Measurements from ENCODE around the gene LY6G6F. TPM values are rescaled to one million over a fixed set of nuclear protein-coding genes. Genes with fewer than 3 reads are reported as not detected.

Gene LY6G6F
- total and polyA plus RNA-seq, 2 donors (not counting 3 experiments of a cell fraction or from before 2014, with no cell fraction given): not detected

DNA sequence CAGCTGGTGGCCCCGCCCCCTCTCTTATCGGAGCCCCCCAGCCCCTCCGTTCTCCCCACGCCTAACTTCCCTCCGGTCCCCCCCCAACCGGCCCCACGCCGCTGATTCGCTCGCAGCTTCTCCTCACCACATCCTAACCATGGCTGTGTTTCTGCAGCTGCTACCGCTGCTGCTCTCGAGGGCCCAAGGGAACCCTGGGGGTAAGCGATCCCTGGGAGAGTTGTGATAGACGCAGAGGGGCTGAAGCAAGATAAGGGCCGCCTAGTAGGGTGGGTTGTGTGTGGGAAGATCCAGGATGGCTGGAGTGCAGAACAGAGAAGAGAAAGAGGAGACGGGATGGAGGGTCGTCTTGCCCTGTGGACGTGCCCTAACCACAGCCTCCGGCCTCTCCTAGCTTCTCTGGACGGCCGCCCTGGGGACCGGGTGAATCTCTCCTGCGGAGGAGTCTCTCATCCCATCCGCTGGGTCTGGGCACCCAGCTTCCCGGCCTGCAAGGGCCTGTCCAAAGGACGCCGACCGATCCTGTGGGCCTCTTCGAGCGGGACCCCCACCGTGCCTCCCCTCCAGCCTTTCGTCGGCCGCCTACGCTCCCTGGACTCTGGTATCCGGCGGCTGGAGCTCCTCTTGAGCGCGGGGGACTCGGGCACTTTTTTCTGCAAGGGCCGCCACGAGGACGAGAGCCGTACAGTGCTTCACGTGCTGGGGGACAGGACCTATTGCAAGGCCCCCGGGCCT, 16.7 kb downstream of the LY6G6F start, which contains the start of gene MPIG6B:
Gene MPIG6B, plus strand, starts transcription at position 129 of the 735 bp plus-strand sequence. Its CDS starts 11 bp downstream, at position 140.
- no peak for TF ChIP-seq POLR2A (IDR thresholded peaks at IDR 0.05; ENCODE audit: low read depth, low read length)
- TF ChIP-seq, protein P1, sequence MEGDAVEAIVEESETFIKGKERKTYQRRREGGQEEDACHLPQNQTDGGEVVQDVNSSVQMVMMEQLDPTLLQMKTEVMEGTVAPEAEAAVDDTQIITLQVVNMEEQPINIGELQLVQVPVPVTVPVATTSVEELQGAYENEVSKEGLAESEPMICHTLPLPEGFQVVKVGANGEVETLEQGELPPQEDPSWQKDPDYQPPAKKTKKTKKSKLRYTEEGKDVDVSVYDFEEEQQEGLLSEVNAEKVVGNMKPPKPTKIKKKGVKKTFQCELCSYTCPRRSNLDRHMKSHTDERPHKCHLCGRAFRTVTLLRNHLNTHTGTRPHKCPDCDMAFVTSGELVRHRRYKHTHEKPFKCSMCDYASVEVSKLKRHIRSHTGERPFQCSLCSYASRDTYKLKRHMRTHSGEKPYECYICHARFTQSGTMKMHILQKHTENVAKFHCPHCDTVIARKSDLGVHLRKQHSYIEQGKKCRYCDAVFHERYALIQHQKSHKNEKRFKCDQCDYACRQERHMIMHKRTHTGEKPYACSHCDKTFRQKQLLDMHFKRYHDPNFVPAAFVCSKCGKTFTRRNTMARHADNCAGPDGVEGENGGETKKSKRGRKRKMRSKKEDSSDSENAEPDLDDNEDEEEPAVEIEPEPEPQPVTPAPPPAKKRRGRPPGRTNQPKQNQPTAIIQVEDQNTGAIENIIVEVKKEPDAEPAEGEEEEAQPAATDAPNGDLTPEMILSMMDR (IDR thresholded peaks at IDR 0.05; ENCODE audit: extremely low read depth in 1 of 2, insufficient read depth in 1 of 2, low read depth in 1 of 2, low read length in 2 of 2): no peak
- no peak for TF ChIP-seq EZH2 (IDR thresholded peaks at IDR 0.05; ENCODE audit: borderline replicate concordance, low read depth, low read length, severe bottlenecking)
- no peak for TF ChIP-seq GATA2 (IDR thresholded peaks at IDR 0.05; ENCODE audit: insufficient read depth, insufficient read length, low read depth, low read length)
- TF ChIP-seq FOS (IDR thresholded peaks at IDR 0.05; ENCODE audit: borderline replicate concordance, insufficient read depth, low read length): no peak
- no peak for TF ChIP-seq JUN (IDR thresholded peaks at IDR 0.05; ENCODE audit: borderline replicate concordance, insufficient read depth, insufficient read length, low read depth)
- TF ChIP-seq, protein P2, sequence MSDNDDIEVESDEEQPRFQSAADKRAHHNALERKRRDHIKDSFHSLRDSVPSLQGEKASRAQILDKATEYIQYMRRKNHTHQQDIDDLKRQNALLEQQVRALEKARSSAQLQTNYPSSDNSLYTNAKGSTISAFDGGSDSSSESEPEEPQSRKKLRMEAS (IDR thresholded peaks at IDR 0.05; ENCODE audit: insufficient read depth, insufficient read length): no peak
- TF ChIP-seq POLR2AphosphoS5 (IDR thresholded peaks at IDR 0.05; ENCODE audit: insufficient read depth, low read depth, low read length): no peak
- no peak for TF ChIP-seq MYC (IDR thresholded peaks at IDR 0.05; ENCODE audit: low read depth, low read length)
- FAIRE-seq: no peak
- Histone ChIP-seq H3K9me3 (replicated peaks; ENCODE audit: control insufficient read depth, insufficient read depth, low read length) (no peaks in the 10 kb centered on the region), H3K27ac (ENCODE audit: insufficient read depth, low read depth, low read length) (no peak within 1 kb of the TSS), H3K36me3 (ENCODE audit: control insufficient read depth in 2 of 2, extremely low read depth in 1 of 2, insufficient read depth in 2 of 2, low read length in 2 of 2) (peaks cover 3 to 16% of the 10 kb centered on the region in 2 experiments), H3K79me2 (ENCODE audit: control insufficient read depth, insufficient read depth, low read length) (no peaks in the 10 kb centered on the region), H3K4me2 (ENCODE audit: insufficient read depth, low read length) (no peak within 1 kb of the TSS), H3K27me3 (ENCODE audit: control insufficient read depth in 2 of 2, insufficient read depth in 2 of 2, low read length in 2 of 2) (peaks cover 0 to 2% of the 10 kb centered on the region in 2 experiments), H3K4me3 (replicated peaks in 1 of 3; ENCODE audit: insufficient read depth in 1 of 3, low read depth in 1 of 3, low read length in 3 of 3) (no peak within 1 kb of the TSS), H3K9ac (replicated peaks; ENCODE audit: extremely low read depth, insufficient read depth, low read length) (no peak within 1 kb of the TSS), H3K9me1 (replicated peaks; ENCODE audit: control insufficient read depth, extremely low read depth, insufficient read depth, low read length) (no peaks in the 10 kb centered on the region), H2AFZ (ENCODE audit: low read depth, low read length) (no peak within 1 kb of the TSS), H4K20me1 (replicated peaks; ENCODE audit: control insufficient read depth, extremely low read depth, insufficient read depth, low read length) (no peaks in the 10 kb centered on the region), H3K4me1 (ENCODE audit: control insufficient read depth, extremely low read depth, insufficient read depth, low read length) (peaks cover 21% of the 10 kb centered on the region)
- ChIA-PET POLR2A (interaction anchor here (0.6 to 2.3 kb wide), 2 partner anchors 9 to 106 kb away, joined by 8 to 10 read pairs; partner anchors contain the start of gene LY6G6D), CTCF (interaction anchor here (1.0 to 1.8 kb wide), 6 partner anchors 9 to 107 kb away, joined by 3 to 5 read pairs (median 4); no protein-coding TSS in a partner anchor)
- BruUV-seq (replicated peaks): no TSS peak
- DNase-seq (ENCODE audit: low read depth, low spot score): no peak
- dilution Hi-C loops (cut with MboI; ENCODE audit: extremely low pct_ligation_motif_present, low sequenced_read_pairs) (no loop called here), intact Hi-C loops (cut with micrococcal nuclease) (no loop called here)

All from endothelial cell of umbilical vein (primary cell).